HepG2 (cell line): ENCODE results near the gene HOXA6. TPM values are rescaled to one million over a fixed set of nuclear protein-coding genes. Genes with fewer than 3 reads are reported as not detected.

Experiments used
- CBX5 ChIP-seq: sonication (generic); formaldehyde crosslinking; IDR thresholded peaks from 2 replicates; pipeline ENCODE4 v1.4.0; 2020; ENCODE audit warnings: missing genetic modification reagents, borderline replicate concordance
- FOXA1 ChIP-seq, 2 experiments: fragments of 450-650 bp in 1 of 2; sonication (generic) in 1 of 2; formaldehyde crosslinking in 1 of 2; IDR thresholded peaks; 2 replicates each; pipeline versions ENCODE4 v1.4.0 to v1.6.1; 2016 to 2020; ENCODE audit warnings: missing genetic modification reagents in 1 of 2
- GTF2F1 ChIP-seq: fragments of 150-350 bp; IDR thresholded peaks from 2 replicates; pipeline ENCODE4 v1.6.1; 2014; ENCODE audit warnings: low read length
- JUN ChIP-seq: sonication (generic); formaldehyde crosslinking; IDR thresholded peaks from 2 replicates; pipeline ENCODE4 v1.4.0; 2020; ENCODE audit warnings: mild to moderate bottlenecking, missing genetic modification reagents
- RORA ChIP-seq: sonication (generic); formaldehyde crosslinking; IDR thresholded peaks from 2 replicates; pipeline ENCODE4 v1.5.0; 2020; ENCODE audit warnings: mild to moderate bottlenecking, missing genetic modification reagents, moderate library complexity
- SMYD3 ChIP-seq: sonication (generic); formaldehyde crosslinking; IDR thresholded peaks from 2 replicates; pipeline ENCODE4 v1.8.1; 2023; ENCODE audit warnings: mild to moderate bottlenecking, missing genetic modification reagents
- SSRP1 ChIP-seq: IDR thresholded peaks from 2 replicates; pipeline ENCODE4 v1.6.1; 2016; ENCODE audit warnings: control low read depth
- ZBTB20 ChIP-seq: sonication (generic); formaldehyde crosslinking; IDR thresholded peaks from 2 replicates; pipeline ENCODE4 v1.8.1; 2023; ENCODE audit warnings: missing genetic modification reagents, low read depth, mild to moderate bottlenecking, borderline replicate concordance
- ZNF180 ChIP-seq: sonication (generic); formaldehyde crosslinking; IDR thresholded peaks from 2 replicates; pipeline ENCODE4 v1.4.0; 2020; ENCODE audit warnings: low read depth, missing genetic modification reagents, borderline replicate concordance
- ZNF530 ChIP-seq: sonication (generic); formaldehyde crosslinking; IDR thresholded peaks from 2 replicates; pipeline ENCODE4 v1.5.0; 2020; ENCODE audit warnings: low read depth, mild to moderate bottlenecking, missing genetic modification reagents
- ZNF550 ChIP-seq: sonication (generic); formaldehyde crosslinking; IDR thresholded peaks from 2 replicates; pipeline ENCODE4 v1.4.0; 2020; ENCODE audit warnings: mild to moderate bottlenecking, missing genetic modification reagents, borderline replicate concordance
- ZNF607 ChIP-seq: sonication (generic); formaldehyde crosslinking; IDR thresholded peaks from 2 replicates; pipeline ENCODE4 v1.5.1; 2020; ENCODE audit warnings: missing genetic modification reagents, mild to moderate bottlenecking, borderline replicate concordance
- polyA plus RNA-seq, 8 experiments: library from polyadenylated mRNA; depleted of rRNA in 3 of 8; stranded (reverse) in 7 of 8; unstranded in 1 of 8; fragments of >200 nt; fragmentation: Illumina TruSeq in 4 of 8; extraction: Trizol in 4 of 8; gene quantifications; 2 replicates each; pipeline versions ENCODE4 v1.2.1 to v1.2.3, GENCODE V29; 2011 to 2016; ENCODE audit warnings: low read depth in 4 of 8, missing spikeins in 1 of 8, mixed read lengths in 1 of 8; ENCODE audit not compliant: insufficient read depth in 1 of 8
- total RNA-seq, 5 experiments: library from RNA; depleted of rRNA; stranded (reverse); fragments of >200 nt; fragmentation: Illumina TruSeq; extraction: Trizol; gene quantifications; 2 replicates each; pipeline ENCODE4 v1.2.3, GENCODE V29; 2016; ENCODE audit warnings: low read depth in 1 of 5
- TF ChIP-seq, protein P1 (sequence below): sonication (generic); formaldehyde crosslinking; IDR thresholded peaks from 2 replicates; pipeline ENCODE4 v1.5.0; 2020; ENCODE audit warnings: mild to moderate bottlenecking, missing genetic modification reagents, borderline replicate concordance
- TF ChIP-seq, protein P2 (sequence below): sonication (generic); formaldehyde crosslinking; IDR thresholded peaks from 2 replicates; pipeline ENCODE4 v1.4.0; 2020; ENCODE audit warnings: missing genetic modification reagents
- TF ChIP-seq, protein P3 (sequence below): sonication (generic); formaldehyde crosslinking; IDR thresholded peaks from 2 replicates; pipeline ENCODE4 v1.4.0; 2020; ENCODE audit warnings: missing genetic modification reagents, mild to moderate bottlenecking, borderline replicate concordance

Gene HOXA6
- total and polyA plus RNA-seq, 2 of the 13 experiments (the other 11 are each of a cell fraction or from before 2014, with no cell fraction given): 1.3 to 1.5 TPM

DNA sequence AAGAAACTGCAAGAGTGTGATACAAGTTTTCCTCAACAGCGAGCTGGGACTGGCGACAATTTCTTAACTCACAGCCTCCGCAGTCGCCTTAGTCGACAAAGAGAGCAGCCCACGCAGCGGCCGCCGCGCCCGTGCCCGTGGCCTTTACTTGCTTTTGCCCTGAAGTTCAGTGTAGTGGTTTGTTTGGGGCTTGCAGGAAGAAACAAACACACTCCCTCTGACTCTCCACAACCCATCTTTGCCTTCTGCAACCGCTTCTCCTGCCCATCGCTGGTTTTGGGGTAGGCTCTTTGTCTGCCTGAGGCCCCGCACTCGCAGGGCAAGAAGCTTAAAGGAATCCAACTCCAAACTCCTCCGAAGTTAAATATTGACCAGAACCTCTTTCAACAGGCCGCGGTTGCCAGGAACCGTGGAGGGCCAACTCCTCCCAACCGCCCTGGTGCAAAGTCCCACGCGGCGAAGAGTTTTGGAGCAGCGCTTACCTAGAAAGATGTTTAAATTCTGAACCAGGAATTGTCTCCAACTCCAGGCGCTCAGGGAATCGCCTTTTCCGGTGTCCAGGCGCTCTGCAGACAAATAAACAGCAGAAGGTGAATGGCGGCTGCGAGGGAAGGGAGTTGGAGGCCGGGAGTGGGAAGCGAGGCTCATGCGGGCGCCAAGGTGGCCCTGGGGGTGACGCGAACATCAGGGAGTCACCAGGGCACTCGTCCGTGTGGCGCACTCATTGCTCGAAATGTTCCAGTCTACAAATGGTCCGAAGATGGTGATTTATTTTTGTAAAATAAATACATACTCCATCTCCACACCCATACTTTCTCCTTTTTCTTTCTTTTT is 25.3 kb downstream of the HOXA6 start (continued):
- TF ChIP-seq, protein P1, sequence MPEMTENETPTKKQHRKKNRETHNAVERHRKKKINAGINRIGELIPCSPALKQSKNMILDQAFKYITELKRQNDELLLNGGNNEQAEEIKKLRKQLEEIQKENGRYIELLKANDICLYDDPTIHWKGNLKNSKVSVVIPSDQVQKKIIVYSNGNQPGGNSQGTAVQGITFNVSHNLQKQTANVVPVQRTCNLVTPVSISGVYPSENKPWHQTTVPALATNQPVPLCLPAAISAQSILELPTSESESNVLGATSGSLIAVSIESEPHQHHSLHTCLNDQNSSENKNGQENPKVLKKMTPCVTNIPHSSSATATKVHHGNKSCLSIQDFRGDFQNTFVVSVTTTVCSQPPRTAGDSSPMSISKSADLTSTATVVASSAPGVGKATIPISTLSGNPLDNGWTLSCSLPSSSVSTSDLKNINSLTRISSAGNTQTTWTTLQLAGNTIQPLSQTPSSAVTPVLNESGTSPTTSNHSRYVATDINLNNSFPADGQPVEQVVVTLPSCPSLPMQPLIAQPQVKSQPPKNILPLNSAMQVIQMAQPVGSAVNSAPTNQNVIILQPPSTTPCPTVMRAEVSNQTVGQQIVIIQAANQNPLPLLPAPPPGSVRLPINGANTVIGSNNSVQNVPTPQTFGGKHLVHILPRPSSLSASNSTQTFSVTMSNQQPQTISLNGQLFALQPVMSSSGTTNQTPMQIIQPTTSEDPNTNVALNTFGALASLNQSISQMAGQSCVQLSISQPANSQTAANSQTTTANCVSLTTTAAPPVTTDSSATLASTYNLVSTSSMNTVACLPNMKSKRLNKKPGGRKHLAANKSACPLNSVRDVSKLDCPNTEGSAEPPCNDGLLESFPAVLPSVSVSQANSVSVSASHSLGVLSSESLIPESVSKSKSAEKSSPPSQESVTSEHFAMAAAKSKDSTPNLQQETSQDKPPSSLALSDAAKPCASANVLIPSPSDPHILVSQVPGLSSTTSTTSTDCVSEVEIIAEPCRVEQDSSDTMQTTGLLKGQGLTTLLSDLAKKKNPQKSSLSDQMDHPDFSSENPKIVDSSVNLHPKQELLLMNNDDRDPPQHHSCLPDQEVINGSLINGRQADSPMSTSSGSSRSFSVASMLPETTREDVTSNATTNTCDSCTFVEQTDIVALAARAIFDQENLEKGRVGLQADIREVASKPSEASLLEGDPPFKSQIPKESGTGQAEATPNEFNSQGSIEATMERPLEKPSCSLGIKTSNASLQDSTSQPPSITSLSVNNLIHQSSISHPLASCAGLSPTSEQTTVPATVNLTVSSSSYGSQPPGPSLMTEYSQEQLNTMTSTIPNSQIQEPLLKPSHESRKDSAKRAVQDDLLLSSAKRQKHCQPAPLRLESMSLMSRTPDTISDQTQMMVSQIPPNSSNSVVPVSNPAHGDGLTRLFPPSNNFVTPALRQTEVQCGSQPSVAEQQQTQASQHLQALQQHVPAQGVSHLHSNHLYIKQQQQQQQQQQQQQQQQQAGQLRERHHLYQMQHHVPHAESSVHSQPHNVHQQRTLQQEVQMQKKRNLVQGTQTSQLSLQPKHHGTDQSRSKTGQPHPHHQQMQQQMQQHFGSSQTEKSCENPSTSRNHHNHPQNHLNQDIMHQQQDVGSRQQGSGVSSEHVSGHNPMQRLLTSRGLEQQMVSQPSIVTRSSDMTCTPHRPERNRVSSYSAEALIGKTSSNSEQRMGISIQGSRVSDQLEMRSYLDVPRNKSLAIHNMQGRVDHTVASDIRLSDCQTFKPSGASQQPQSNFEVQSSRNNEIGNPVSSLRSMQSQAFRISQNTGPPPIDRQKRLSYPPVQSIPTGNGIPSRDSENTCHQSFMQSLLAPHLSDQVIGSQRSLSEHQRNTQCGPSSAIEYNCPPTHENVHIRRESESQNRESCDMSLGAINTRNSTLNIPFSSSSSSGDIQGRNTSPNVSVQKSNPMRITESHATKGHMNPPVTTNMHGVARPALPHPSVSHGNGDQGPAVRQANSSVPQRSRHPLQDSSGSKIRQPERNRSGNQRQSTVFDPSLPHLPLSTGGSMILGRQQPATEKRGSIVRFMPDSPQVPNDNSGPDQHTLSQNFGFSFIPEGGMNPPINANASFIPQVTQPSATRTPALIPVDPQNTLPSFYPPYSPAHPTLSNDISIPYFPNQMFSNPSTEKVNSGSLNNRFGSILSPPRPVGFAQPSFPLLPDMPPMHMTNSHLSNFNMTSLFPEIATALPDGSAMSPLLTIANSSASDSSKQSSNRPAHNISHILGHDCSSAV (CRISPR knock-in tag): no peak
- TF ChIP-seq, protein P2, sequence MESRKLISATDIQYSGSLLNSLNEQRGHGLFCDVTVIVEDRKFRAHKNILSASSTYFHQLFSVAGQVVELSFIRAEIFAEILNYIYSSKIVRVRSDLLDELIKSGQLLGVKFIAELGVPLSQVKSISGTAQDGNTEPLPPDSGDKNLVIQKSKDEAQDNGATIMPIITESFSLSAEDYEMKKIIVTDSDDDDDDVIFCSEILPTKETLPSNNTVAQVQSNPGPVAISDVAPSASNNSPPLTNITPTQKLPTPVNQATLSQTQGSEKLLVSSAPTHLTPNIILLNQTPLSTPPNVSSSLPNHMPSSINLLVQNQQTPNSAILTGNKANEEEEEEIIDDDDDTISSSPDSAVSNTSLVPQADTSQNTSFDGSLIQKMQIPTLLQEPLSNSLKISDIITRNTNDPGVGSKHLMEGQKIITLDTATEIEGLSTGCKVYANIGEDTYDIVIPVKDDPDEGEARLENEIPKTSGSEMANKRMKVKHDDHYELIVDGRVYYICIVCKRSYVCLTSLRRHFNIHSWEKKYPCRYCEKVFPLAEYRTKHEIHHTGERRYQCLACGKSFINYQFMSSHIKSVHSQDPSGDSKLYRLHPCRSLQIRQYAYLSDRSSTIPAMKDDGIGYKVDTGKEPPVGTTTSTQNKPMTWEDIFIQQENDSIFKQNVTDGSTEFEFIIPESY: no peak
- TF ChIP-seq CBX5 (CRISPR knock-in tag) (no peak), SSRP1 (CRISPR knock-in tag) (peak; percentile 47; the same call in 1 of the 2 replicates), SMYD3 (peak; percentile 53; the same call in 1 of the 2 replicates), ZNF607 (CRISPR knock-in tag) (no peak), RORA (CRISPR knock-in tag) (no peak), ZNF530 (no peak), GTF2F1 (no peak), ZBTB20 (CRISPR knock-in tag) (peak; percentile 21; the same call in 1 of the 2 replicates), JUN (CRISPR knock-in tag) (0 out of 2 replicates have a peak, but pooled peaks have one; percentile 10), ZNF550 (CRISPR knock-in tag) (no peak), FOXA1 (IDR thresholded peaks at IDR 0.05) (no peak), FOXA1 (CRISPR knock-in tag; IDR thresholded peaks at IDR 0.05) (peak; percentile 41; the same call in 1 of the 2 replicates), ZNF180 (CRISPR knock-in tag) (no peak)
- TF ChIP-seq, protein P3, sequence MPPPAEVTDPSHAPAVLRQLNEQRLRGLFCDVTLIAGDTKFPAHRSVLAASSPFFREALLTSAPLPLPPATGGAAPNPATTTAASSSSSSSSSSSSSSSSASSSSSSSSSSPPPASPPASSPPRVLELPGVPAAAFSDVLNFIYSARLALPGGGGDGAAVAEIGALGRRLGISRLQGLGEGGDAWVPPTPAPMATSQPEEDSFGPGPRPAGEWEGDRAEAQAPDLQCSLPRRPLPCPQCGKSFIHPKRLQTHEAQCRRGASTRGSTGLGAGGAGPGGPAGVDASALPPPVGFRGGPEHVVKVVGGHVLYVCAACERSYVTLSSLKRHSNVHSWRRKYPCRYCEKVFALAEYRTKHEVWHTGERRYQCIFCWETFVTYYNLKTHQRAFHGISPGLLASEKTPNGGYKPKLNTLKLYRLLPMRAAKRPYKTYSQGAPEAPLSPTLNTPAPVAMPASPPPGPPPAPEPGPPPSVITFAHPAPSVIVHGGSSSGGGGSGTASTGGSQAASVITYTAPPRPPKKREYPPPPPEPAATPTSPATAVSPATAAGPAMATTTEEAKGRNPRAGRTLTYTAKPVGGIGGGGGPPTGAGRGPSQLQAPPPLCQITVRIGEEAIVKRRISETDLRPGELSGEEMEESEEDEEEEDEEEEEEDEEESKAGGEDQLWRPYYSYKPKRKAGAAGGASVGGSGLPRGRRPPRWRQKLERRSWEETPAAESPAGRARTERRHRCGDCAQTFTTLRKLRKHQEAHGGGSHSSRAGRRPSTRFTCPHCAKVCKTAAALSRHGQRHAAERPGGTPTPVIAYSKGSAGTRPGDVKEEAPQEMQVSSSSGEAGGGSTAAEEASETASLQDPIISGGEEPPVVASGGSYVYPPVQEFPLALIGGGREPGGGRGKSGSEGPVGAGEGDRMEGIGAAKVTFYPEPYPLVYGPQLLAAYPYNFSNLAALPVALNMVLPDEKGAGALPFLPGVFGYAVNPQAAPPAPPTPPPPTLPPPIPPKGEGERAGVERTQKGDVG (CRISPR knock-in tag): no peak
